GM21619 (cell line): Measurements from ENCODE around the gene THRAP3.
A peak's percentile ranks its signal among the peaks of the same experiment; 100 is the strongest.
"Not testable (repeated sequence)": the region's sequence is repeated elsewhere in the genome, so short reads cannot be mapped to it uniquely, and the experiment has no call there.

Experiments used
- ATAC-seq: cut with Tn5 transposase; IDR thresholded peaks from one replicate; pipeline ENCODE4 v1.9.1; 2021; ENCODE audit not compliant: unreplicated experiment

THRAP3 gene

DNA sequence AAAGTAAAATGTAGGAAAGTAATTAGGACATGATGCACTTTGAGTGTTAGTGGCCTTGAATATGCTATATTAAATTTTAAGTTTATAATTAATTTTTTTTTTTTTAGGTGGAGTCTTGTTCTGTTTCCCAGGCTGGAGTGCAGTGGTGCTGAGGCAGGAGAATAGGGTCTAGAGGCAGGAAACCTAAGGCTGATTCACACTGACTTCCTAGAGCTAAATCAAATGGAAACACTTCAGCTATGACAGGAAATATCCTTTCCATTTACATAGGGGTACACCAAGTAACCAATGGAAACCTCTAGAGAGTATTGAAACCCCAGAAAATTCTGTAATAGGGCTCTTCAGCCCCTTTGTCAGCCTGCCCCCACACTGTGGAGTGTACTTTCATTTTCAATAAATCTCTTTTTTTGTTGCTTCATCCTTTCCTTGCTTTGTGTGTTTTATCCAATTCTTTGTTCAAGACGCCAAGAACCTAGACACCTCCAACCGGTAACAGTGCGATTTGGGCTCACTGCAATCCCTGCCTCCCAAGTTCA, 17.9 kb upstream of the THRAP3 start:
- no peak for ATAC-seq

DNA sequence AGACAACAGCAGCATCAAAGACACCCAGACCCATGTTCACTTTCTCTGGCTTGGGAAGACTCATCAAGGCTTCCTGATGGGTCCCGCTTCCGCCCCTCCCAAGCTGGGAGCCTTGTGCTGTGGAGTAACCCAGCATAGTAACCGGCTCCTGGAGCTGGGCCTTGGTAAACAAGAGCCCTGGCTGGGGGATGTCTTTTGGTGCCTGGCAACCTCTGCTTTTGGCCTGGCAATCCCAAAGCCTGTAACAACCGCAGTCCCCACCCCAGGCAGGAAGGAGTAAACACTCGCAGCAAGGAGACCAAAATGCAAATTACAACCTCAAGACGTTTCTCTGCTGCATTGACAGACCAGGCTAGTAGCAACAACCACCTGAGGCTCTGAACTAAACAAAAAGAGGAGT, 16.9 kb upstream of the THRAP3 start:
- no peak for ATAC-seq

DNA sequence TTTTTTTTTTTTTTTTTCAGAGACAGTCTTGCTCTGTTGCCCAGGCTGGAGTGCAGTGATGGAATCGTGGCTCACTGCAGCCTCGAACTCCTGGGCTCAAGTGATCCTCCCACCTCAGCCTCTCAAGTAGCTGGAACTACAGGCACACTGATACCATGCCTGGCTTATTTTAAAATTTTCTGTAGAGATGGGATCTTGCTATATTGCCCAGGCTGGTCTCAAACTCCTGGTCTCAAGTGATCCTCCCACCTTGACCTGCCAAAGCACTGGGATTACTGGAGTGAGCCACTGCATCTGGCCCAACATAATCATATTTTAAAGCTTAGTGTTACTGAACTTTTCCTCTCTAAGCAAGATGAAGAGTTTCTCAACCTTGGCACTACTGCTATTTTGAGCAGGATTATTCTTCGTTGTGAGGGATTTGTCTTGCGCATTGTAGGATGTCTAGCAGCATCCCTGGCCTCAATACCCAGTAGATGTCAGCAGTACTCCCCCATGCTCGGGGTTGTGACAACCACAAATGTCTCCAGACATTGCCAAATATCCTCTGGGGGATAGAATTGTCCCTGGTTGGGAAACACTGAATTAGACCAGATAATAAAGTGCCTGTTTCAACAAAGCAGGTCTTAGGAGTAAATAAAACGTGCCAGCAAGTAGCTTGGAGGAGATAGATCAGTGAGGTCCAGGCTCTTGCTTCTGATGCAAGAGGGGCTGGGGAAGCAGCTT, 15.1 kb upstream of the THRAP3 start:
- no peak for ATAC-seq

DNA sequence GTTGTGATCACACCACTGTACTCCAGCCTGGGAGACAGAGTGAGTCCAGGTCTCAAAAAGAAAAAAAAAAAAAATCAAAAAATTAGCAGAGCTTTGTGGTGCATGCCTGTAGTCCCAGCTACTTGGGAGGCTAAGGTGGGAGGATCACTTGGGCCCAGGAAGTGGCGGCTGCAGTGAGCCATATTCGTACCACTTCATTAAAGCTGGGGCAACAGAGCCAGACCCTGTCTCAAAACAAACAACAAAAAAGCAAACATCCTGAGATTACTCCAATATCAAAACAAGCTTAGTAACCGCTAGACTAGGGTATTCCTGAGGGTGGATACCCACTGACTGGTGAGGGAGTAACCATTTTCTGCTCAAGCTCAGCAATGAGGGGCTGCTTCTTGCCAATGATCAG, 12.9 kb upstream of the THRAP3 start:
- no peak for ATAC-seq

DNA sequence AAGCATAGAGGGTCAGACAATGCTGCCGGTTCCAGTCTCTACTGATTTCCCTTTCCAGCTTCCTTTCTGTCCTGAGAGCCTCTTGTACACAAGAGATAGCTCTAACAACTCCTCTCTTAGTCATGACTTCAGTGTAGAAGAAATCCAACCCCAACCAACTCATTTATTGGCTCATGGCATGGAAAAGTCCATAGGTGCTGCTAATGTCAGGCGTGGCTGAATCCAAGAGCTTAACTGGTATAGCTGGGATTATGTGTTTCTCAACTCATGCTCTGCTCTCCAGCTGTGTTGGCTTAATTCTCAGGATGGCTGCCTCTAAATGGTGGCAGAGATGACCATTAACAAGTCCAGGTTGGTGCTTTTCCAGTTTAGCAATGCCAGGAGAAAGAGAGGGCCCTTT, 12.4 kb upstream of the THRAP3 start:
- no peak for ATAC-seq

DNA sequence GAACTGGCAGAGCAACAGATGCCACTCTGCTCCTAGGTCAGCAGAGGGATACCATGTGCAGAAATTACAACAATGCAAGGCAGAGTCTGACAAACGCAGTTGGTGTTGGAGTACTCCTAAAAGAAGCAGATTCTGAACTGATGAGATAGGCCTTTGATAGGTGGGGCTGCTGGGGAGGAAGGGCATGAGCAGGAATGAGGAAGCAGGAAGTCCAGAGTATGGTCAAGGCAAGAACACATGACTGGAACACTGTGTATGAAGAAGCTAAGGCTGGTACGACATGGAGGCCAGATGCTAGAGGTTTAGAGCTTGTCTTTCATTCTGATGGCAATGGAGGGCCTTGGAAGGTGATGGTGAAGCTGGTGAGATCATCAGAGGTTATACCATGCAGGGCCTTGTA, 11.5 kb upstream of the THRAP3 start:
- no peak for ATAC-seq

DNA sequence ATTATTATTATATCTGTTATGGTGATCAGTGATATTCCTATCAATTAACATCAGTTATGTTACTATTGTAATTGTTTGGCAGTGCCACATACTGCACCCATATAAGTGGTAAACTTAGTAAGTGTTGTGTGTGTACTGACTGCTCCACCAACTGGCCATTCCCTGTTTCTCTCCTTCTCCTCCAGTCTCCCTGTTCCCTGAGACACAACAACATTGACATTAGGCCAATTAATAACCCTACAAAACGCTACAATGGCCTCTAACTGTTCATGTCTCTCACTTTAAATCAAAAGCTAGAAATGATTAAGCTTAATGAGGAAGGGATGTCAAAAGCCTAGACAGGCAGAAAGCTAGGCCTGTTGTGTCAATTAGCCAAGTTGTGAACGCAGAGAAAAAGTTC, 6.6 kb upstream of the THRAP3 start:
- ATAC-seq, result no peak

DNA sequence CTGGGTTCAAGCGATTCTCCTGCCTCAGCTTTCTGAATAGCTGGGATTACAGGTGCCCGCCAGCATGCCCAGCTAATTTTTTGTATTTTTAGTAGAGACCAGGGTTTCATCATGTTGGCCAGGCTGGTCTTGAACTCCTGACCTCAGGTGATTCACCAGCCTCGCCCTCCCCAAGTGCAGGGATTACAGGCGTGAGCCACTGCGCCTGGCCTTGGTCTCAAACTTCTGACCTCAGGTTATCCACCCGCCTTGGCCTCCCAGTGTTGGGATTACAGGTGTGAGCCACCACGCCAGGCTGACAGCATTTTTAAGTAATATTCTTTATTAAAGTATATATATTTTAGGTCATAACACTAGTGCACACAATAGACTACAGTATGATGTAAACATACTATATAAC, 2.3 kb upstream of the THRAP3 start:
- ATAC-seq, result not testable (repeated sequence)

DNA sequence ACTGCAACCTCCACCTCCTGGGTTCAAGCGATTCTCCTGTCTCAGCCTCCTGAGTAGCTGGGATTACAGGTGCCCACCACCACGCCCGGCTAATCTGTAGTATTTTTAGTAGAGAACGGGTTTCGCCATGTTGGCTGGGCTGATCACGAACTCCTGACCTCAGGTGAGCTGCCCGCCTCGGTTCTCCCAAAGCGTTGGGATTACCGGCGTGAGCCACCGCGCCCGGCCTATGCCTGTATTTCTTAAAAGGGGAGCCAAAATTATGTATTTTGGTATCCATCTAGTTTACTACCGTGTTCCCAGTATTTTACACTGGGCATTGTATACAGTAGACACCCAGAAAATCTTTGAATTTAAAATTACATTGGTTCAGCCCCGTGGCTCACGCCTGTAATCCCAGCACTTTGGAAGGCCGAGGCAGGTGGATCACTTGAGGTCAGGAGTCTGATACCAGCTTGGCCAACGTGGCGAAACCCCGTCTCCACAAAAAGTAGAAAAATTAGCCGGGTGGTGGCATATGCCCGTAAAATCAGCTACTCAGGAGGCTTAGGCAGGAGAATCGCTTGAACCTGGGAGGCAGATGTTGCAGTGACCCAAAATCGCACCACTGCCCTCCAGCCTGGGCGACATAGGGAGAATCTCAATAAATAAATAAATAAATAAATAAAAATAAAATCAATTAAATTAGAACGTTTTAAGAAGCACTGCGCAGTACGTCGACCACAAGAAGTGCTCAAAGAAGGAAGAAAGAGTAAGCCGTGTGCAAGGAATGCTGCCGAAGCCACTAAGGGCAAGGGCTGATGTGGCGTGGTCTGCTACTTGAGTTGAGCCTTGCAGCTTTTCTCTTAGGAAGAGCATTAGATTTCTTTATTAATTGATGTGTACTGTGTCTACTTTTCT, 1.5 kb upstream of the THRAP3 start:
- no peak for ATAC-seq

DNA sequence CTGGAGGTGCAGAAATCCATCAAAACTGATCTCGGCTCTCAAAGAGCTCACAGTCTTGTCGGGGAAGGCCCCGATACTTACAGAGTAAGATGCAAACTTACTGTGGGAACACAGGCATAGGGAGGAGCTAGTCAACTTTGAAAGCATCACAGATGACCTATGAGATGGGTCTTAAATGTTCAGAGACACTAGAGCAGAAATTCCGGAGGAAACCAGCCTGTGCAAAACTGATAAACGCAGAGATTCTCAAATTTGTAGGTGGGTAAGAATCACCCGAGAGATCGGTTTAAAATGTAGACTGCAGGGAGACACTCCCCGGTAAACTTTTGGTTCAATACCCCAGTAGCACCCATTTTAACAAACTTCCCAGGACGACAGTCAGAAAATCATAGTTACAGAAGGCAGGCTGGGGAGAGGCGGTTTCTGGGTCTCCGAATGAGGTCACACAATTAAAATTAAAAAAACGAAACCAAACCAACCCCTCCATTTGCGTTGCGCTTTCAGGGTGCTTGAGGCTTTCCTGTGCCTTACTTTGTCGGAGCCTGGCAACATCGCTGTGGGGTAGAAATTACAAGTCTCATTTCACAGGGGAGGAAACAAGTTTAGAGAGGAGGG, 755 bp upstream of the THRAP3 start:
- peak; percentile 8 for ATAC-seq

DNA sequence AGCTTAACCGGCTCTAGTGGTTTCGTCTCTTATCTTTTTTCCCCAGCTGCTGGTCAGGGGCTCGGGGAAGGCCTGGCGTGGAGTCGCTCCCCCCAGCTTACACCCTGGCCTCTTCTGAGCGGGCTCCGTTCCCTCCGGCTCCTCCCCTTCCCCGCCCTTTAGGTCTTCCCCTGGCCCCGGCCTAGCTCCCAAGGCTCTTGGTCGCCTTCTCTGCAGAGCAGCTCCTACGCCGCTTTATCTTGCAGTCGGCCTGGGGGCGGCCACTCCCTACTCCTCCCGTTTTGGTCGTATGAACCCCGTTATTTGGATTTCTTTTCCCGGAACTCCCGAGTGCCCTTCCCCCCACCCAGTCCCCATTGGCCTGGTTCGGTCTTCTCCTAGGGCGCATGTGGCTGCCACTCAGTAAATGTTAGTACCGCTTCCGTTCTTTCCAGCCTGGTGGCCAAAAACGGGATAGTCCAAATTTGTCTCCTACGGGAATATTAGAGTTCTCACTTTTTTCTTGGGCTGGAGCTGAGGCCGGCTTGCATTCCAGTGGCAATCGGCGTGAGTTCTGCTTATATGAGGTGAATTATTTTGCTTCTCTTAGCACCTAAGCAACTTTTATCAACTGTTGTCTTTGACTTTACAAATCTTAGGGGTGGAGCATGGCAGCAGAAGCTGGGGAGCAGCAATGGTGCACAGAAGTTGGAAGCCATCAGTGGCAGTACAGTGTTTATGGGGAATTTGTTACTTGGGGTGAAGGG, 467 bp downstream of the THRAP3 start:
- peak; percentile 49 for ATAC-seq

DNA sequence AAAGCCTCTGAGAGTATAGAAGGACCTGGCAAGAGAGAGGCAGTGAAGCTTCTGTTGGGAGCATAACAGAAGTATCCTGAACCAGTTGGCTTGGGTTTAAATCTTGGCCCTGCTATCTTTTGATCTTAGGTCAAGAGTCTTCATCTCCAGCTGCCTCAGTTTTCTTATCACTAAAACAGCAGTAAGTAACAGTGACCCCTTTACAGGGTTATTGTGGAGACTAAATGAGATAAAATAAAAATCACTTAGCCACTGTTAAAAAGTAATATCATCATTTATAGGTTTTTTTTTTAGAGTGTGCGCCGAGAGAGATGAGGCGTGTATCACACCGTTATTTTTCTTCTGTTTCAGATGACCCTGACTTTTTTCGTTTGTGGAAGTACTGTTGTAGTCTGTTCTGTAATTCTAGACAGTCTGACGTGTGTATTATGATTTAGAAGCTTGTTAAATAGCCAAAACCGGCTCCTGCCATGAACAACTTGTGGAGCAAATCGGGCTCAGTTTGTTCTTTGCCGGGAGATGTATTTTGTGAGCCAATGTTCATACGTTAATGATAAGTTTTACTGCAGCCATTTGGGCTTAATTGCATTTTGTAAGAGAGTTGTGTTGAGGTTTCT, 1.1 kb downstream of the THRAP3 start:
- no peak for ATAC-seq

DNA sequence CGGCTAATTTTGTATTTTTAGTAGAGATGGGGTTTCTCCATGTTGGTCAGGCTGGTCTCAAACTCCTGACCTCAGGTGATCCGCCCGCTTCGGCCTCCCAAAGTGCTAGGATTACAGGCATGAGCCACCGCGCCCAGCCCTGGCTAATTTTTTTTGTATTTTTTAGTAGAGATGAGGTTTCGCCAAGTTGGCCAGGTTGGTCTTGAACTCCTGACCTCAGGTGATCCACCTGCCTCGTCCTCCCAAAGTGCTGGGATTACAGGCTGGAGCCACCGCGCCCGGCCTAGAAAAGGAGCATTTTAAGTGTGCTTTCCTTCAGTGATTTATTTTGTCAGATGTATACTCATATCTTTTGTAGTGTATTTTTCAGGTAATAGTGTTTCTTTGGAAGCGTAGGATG, 6.0 kb downstream of the THRAP3 start:
- ATAC-seq, result not testable (repeated sequence)

DNA sequence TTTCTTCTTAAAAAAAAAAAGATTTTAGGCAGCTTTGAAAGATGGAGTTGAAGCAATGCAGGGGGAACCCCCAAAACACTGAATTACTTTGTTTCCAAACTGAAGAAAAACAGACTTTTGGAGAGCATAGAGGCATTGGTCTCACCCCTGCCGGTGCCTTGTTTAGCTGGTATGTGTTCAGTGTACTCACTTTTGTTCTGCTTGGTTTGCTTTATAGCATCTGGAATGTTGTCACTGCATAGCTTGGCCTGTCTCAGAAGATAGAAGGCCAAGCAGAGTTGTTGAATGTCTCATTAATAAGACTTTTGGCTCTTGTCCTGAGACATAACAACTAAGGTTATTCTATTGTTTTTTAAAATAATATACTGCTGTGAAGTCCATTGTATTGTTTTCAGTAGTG, 6.9 kb downstream of the THRAP3 start:
- no peak for ATAC-seq

DNA sequence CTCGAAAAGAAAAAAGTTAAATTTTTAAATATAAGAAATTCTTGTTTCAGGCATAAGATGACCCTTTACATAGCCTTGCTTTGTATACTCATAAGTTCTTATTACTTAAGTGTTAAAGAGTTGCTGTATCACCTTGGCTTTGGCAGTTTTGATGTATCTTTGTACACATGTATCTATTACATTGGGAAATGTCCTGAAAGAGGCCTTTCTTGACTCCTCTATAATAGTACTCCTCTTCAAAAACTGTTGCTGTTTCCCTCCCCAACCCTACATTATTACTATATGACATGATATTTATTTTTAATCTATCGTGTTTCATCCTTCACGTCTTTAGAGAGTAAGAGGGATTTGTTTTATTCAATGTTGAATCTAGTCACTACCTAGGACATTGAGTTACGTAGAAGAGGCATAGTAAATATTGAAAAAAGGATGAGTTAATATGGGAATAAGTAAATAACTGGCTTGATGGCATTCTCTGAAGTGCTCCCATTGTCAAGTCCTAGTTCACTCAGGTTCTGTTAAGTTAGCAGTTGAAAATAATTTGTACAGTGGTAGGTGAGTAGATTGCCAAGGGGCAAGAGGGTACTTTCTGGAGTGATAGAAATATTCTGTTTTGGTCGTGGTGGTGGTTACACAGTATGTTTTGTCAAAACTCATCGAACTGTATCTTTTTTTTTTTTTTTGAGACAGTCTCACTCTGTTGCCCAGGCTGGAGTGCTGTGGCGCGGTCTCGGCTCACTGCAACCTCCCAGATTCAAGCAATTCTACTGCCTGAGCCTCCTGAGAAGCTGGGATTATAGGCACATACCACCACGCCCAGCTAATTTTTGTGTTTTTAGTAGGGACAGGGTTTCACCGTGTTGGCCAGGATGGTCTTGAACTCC, 8.2 kb downstream of the THRAP3 start:
- no peak for ATAC-seq

DNA sequence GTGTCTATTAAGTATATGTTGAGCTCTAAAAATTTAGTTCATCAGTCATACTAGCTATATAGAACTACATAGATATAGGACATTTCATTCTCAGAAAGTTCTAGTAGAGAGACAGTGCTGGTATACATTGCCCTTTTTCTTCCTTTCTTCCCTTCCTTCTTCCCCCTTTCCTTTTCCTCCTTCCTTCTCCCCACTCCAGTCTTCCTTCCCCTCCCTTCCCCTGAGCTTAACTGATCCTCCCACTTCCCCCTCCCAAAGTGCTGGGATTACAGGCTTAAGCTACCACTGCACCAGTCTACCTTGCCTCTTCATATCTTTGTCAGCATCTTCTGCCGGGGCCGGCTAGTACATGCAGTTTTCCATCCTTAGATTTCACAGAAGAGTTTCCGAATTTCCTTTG, 12.1 kb downstream of the THRAP3 start:
- ATAC-seq, result no peak

DNA sequence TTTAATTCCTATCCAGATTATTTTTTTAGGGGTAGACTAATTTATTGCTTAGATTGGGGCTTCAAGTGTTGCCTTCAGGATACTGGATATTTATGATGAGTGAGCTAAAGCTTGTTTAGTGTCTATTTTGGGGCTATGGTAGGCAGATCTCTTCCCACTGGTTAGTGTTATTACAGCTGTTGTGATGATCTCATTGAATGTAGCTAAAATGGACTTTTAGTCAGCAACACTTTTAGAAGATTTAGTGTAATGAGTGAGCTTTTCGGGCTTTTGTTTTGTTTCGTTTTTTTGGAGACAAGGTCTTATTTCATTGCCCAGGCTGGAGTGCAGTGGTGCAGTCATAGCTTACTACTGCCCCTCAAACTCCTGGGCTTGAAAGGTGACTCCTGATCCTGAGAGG, 14.2 kb downstream of the THRAP3 start:
- ATAC-seq, result no peak

DNA sequence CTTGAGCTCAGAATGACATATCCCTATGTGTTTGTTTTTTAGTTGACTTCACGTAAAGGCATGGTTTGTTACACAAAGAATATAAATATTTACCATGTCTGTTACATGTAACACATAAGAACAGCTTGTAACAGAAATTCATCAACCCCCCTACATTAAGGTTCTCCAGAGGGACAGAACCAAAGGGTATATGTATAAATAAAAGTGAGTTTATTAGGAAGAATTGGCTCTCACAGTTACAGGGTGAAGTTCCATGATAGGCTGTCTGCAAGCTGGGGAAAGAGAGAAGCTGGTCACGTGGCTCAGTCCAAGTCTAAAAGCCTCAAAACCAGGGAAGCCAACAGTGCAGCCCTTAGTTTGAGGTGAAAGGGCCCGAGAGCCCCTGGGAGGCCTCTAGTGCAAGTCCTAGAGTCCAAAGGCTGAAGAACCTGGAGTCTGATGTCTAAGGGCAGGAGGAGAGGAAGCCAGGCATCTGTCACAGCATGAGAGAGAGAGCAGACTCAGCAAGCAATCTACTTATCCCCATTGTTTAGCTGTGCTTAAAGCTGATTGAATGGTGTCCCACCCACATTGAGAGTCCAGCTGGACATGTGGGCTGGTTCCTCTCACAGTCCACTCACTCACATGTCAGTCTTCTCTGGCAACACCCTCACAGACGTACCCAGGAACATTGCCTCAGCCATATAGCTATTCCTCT, 15.8 kb downstream of the THRAP3 start:
- ATAC-seq, result no peak

DNA sequence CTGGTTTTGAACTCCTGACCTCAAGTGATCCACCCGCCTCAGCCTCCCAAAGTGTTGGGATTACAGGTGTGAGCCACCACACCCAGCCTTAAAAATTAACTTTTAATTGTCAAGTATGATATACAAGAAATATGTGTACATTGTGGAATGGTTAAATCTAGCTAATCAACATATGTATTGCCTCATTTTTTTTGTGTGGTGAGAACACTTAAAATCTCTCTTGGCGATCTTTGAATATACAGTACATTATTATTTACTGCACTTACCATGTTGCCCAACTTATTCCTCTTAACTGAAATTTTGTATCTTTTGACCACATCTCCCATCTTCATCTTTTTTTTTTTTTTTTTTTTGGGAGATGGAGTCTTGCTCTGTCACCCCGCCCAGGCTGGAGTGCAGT, 23.3 kb downstream of the THRAP3 start:
- no peak for ATAC-seq
